Prostate gland (tissue), 2 donors: ENCODE measurements around the gene KLHL20.

Experiments
- POLR2A ChIP-seq: fragments of 450-650 bp; IDR thresholded peaks from one replicate; pipeline ENCODE4 v1.6.1; 2016; ENCODE audit warnings: antibody characterized with exemption, mild to moderate bottlenecking
- TF ChIP-seq, protein P1 (sequence below), 4 experiments: fragments of 200-600 bp in 2 of 4; fragments of 450-650 bp in 2 of 4; sonication (generic) in 2 of 4; IDR thresholded peaks; 1 replicate in 3 of 4; 2 replicates in 1 of 4; pipeline ENCODE4 v1.5.1; 2016 to 2019; ENCODE audit warnings: antibody characterized with exemption in 4 of 4, mild to moderate bottlenecking in 2 of 4, moderate library complexity in 2 of 4

DNA sequence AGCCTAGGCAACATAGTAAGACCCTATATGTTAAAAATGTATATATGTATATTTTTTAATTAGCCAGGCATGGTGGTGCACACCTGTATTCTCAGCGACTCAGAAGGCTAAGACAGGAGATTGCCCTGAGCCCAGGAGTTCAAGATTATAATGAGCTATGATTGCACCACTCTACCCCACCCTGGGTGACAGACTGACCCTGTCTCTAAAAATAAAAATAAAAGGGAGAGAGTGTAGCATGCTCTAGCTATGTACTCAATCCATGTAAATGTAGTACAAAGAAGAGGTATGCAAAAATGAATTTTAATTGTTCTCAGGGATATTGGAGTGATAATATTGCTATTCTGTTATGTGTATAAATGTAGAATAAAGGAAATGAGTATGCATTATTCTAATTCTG is 56.8 kb downstream of the KLHL20 start:
- TF ChIP-seq, protein P1, sequence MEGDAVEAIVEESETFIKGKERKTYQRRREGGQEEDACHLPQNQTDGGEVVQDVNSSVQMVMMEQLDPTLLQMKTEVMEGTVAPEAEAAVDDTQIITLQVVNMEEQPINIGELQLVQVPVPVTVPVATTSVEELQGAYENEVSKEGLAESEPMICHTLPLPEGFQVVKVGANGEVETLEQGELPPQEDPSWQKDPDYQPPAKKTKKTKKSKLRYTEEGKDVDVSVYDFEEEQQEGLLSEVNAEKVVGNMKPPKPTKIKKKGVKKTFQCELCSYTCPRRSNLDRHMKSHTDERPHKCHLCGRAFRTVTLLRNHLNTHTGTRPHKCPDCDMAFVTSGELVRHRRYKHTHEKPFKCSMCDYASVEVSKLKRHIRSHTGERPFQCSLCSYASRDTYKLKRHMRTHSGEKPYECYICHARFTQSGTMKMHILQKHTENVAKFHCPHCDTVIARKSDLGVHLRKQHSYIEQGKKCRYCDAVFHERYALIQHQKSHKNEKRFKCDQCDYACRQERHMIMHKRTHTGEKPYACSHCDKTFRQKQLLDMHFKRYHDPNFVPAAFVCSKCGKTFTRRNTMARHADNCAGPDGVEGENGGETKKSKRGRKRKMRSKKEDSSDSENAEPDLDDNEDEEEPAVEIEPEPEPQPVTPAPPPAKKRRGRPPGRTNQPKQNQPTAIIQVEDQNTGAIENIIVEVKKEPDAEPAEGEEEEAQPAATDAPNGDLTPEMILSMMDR (IDR thresholded peaks at IDR 0.05) = no peak
- no peak for TF ChIP-seq POLR2A
